Stimulated activated CD4-positive, alpha-beta T cell treated with anti-CD3 and anti-CD28 coated beads, Interleukin-4, amount 100 ng/mL, for 1 hour (primary cell): Measurements from ENCODE around the gene CFAP210.
"Not testable (repeated sequence)": the region's sequence is repeated elsewhere in the genome, so short reads cannot be mapped to it uniquely, and the experiment has no call there.

Experiments used
- DNase-seq: peaks from one replicate; pipeline ENCODE4 v3.0.0-alpha.2; 2020

Gene CFAP210

GRCh38 chr2:169670937-169671336 is 23.3 kb downstream of the CFAP210 start:
- DNase-seq: no peak

- DNase-seq: no peak
These were observed 24.0 kb downstream of the CFAP210 start for GRCh38 chr2:169670215-169670651.

- no peak for DNase-seq
These were observed 26.6 kb downstream of the CFAP210 start for GRCh38 chr2:169667583-169667982.

- no peak for DNase-seq
These were observed 29.0 kb downstream of the CFAP210 start for GRCh38 chr2:169664978-169665930.

- DNase-seq: no peak
These were observed 29.6 kb downstream of the CFAP210 start for GRCh38 chr2:169664600-169664977.

- DNase-seq: no peak
These were observed 31.0 kb downstream of the CFAP210 start for GRCh38 chr2:169663247-169663646.

GRCh38 chr2:169662744-169663143 is 31.5 kb downstream of the CFAP210 start:
- DNase-seq: no peak

- no peak for DNase-seq
These were observed 32.9 kb downstream of the CFAP210 start for GRCh38 chr2:169661265-169661664.

GRCh38 chr2:169659320-169659719 is 34.9 kb downstream of the CFAP210 start:
- DNase-seq: no peak

GRCh38 chr2:169658877-169659276 is 35.3 kb downstream of the CFAP210 start:
- DNase-seq: no peak

GRCh38 chr2:169656164-169656563 is 38.0 kb downstream of the CFAP210 start:
- DNase-seq: no peak

- no peak for DNase-seq
These were observed 40.6 kb downstream of the CFAP210 start for GRCh38 chr2:169653636-169654035.

- no peak for DNase-seq
These were observed 44.9 kb downstream of the CFAP210 start for GRCh38 chr2:169649278-169649677.

GRCh38 chr2:169647496-169647895 is 46.7 kb downstream of the CFAP210 start:
- no peak for DNase-seq

- DNase-seq: no peak
These were observed 50.0 kb downstream of the CFAP210 start for GRCh38 chr2:169644173-169644572.

GRCh38 chr2:169641464-169641863 is 52.7 kb downstream of the CFAP210 start:
- no peak for DNase-seq

GRCh38 chr2:169640104-169640503 is 54.1 kb downstream of the CFAP210 start:
- no peak for DNase-seq

- no peak for DNase-seq
These were observed 56.6 kb downstream of the CFAP210 start for GRCh38 chr2:169637620-169638019.

- no peak for DNase-seq
These were observed 57.6 kb downstream of the CFAP210 start for GRCh38 chr2:169636440-169637097.

- no peak for DNase-seq
These were observed 68.4 kb downstream of the CFAP210 start for GRCh38 chr2:169625781-169626180.

- DNase-seq: no peak
These were observed 71.0 kb downstream of the CFAP210 start for GRCh38 chr2:169623235-169623634.

- no peak for DNase-seq
These were observed 73.7 kb downstream of the CFAP210 start for GRCh38 chr2:169620509-169620908.

GRCh38 chr2:169619946-169620345 is 74.3 kb downstream of the CFAP210 start:
- no peak for DNase-seq

GRCh38 chr2:169615982-169616381 is 78.2 kb downstream of the CFAP210 start:
- DNase-seq: not testable (repeated sequence)
